T-helper 22 cell (primary cell): ENCODE data around the gene GPR68.
A peak's percentile ranks its signal among the peaks of the same experiment; 100 is the strongest.
"Not testable (repeated sequence)": the region's sequence is repeated elsewhere in the genome, so short reads cannot be mapped to it uniquely, and the experiment has no call there.

Experiments used
- DNase-seq: peaks from one replicate; pipeline ENCODE4 v3.0.0-alpha.2; 2020; ENCODE audit warnings: low read depth

The GPR68 gene

DNA sequence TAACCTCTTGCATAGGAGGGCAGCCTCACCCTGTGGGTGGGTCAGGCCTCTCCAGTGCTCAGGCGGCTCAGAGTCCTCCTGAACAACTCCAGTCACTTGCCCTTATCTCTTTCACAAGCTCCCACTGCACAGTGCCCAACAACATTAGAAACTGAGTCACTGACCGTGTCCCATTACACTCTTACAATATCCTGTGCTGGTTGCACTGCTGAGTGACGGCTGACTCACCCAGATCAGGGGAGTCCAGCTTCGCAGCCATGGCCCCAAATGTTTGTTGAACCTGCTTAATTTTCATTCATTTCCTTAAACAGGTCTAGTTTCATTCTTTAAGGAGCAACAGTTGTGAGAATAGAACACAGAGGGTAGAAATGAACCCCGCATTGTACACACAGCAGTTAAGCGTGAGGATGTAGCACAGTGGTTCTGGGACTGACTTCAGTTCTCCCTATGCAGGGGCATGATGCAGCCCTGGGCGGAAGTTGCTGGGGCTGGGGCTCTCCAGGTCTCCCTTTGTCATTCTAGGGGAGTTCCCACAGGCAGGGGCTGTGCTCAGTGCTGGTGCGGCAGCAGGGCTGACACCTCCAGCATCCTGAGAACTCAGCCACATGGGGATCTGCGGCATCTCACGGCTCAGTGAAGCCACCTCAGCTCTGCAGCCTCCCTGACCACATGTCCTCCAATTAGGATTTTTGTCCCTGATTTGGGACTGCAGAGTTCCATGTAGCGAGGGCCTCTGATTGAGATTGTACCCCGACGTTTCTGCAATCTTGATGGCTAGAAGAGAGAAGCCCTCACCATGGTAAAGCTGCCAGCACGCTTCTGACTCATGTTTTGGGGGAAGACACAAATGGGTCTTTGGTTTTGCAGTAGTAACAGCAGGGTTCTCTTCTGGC lies 16.1 kb downstream of the GPR68 start:
- peak; percentile 84 for DNase-seq

DNA sequence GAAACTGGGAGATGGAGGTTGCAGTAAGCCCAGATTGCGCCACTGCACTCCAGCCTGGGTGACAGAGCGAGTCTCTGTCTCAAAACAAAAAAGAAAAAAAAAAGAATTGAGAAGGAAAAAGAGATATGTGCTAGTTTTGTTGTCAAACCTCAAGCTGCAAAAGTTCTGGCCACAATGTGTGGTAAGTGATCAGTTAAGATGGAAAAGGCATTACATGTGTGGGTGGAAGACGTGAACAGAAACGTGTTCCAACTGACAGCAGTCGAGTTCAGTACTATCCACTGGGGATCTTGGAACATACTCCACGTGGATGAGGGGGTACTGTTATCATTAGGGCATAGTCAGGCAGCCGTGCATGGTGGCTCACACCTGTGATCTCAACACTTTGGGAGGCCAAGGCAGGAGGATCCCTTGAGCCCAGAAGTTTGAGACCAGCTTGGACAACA lies 17.3 kb downstream of the GPR68 start:
- DNase-seq: no peak

DNA sequence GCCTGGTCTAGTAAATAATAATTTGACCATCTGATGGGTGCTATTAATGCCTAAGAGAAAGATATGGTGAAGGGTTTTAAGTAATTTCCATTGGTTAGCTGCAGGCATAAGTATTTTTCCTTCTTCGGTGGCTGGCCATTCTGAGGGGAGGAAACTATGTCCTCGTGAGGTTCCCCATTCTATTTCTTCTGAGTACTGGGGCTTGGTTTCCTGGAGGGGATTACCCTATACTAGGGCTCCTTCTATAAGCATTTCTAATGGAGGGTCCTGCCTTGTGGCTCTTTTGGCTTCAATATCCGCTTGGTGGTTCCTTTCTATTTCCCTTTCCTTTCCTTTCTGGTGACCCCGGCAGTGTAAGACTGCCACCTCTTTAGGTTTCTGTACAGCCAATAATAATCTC lies 18.1 kb downstream of the GPR68 start:
- not testable (repeated sequence) for DNase-seq

DNA sequence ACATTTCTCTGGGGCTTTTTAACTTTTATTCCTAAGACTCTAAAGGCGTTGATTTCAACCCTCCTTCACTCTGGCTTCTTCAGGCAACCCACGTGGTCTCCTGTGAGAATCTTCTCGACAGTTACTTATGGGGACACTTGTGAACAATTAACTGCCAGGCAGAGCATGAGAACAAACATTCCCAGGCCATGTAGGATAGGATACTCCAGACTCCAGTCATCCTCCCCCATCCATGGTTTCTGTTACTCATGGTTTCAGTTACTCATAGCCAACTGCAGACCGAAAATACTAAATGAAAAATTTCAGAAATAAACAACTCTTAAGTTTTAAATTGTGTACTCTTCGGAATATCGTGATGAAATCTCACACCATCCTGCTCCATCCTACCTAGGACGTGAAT lies 19.5 kb downstream of the GPR68 start:
- DNase-seq: no peak

DNA sequence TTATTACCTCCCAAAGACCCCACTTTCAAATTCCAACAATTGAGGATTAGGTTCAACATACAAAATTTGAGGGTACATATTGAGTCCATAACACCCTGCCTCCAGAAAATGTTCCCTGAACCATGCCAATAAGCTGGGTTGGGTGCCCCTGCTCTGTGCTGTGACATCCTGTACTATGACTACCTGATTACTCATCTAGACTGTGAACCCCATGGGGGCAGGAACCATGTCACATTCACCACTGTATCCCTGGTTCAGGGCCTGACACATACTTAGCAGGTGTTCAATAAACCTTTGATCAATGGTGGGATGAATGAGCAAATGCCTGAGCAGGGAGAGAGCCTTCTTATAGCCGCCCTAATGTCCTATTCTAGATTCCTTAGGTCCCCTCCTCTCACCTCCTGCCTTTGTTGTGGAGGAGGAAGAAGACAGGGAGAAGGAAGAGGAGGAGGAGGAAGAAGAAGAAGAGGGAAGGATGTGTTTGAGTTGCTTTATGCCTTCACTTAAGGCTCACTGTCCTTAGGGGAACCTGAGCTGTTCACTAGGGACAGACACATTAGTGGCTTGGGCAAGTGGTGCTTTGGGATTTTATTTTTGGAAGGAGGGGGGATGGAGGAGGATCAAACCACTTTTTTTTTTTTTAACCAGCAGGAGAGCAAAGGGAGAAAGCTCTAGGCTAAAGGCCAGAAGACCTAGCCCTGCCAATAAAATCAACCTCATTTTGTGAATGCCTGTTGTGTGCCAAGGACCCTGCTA lies 21.3 kb downstream of the GPR68 start:
- no peak for DNase-seq

DNA sequence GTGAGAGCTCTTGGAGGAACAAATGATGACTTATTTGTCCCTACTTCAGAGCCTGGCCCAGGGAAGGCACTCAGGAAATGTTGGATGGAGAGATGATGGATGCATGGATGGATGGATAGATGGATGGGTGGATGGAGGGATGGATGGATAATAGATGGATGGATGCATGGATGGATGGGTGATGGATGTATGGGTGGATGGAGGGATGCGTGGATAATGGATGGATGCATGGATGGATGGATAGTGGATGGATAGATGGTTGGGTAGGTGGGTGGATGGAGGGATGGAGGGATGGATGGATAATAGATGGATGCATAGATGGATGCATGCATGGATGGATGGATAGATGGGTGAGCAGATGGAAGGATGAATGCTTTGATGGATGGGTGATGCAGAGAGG lies 23.2 kb downstream of the GPR68 start:
- no peak for DNase-seq

DNA sequence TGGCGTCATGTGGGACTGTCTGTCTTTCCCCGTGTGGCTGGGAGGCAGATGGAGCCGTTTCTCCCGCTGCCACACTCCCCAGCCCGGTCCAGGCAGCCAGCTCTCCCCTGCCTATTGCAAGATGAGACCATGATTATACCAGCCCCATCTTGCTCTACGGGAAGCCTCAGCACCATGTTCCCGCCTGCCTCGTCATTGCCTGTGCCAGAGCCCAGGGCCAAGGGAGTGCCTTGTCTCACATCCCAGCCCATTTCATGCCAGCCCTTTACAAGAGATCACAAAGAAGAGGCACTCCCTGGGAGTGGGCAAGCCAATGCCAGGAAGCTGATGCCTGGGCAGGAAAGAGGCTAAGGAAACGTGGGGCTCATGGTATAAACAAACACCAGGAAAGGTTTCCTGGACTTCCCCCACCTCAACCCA lies 23.9 kb downstream of the GPR68 start:
- DNase-seq: no peak

DNA sequence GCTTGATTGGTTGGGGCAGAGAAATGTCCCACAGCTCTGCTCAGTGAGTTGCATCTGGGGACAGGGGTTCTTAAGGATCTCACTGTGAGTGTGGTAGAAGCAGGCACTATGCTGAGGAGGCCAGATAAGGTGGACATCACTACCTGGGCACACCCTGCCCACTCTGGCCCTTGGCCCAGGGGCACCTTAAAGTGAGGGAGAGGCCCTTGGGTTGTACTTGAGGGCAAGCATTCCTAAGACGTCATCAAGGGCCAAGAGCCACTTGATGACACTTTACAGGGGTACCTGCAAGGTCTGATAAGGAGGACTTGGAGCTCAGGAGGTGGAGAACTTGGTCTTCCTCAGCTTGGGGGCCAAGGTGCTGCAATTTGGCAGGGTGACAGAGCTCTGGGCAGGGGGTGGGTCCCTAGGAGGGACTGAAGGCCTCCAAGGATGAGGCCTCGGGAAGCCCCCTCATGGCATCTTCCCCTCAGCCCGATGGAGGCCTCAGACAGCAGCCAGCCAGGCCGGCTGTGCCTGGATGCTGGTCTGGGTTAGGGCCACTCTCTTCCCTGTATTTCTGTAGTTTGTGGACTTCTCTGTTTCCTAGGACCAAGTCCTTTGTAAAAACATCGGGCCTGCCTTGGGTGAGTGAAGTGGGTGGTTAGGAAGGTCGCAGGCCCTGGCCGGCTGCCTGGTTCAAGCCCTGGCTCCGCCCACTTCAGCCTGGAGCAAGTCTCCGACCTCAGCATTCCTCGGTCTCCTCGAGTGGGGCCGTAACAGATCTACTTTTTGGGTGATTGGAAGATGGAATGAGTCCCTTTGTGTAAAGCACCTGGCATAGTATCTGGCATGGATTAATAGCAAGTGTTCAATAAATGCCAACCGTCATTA lies 24.8 kb downstream of the GPR68 start:
- DNase-seq: no peak

DNA sequence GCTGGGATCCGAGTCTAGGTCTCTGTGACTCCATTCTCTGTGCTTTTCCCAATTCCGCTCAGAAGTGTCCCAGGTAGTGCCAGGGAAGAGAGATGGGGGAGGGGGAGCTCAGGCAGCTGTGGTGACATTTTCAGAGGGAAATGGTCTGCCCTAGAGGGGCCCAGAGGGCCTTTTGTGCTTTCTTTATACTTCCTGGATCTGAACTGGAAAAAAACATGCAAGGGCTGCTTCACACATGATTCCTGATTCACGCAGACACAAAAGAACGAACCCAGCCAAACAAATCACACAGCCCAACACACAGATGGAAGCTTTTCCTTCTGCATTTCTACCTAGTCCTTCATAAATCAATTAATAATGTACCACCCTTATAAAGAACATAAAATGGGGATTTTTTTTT lies 26.5 kb downstream of the GPR68 start:
- no peak for DNase-seq

DNA sequence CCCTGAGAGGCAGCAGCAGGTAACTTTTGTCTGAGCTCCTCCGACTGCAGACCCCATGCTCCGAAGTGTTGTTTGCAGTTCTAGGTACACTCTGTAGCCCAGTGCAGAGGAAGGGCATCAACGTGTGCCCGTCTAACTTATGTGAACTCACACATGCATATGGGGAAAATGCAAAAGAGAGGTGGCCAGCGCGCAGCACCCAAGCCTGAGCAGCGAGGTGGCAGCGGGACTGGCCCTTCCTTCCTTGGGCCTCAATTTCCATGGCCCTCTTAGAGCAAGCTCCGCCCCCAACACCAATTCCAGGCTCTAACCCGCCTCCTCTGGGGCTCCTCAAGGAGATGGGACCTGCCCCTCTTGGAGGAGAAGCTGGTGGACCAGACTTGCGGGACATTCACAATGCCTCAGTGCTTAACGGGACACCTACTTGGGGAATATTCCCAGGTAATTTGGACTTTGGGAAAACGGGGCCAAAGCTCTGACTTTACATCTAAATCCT lies 27.7 kb downstream of the GPR68 start:
- no peak for DNase-seq

DNA sequence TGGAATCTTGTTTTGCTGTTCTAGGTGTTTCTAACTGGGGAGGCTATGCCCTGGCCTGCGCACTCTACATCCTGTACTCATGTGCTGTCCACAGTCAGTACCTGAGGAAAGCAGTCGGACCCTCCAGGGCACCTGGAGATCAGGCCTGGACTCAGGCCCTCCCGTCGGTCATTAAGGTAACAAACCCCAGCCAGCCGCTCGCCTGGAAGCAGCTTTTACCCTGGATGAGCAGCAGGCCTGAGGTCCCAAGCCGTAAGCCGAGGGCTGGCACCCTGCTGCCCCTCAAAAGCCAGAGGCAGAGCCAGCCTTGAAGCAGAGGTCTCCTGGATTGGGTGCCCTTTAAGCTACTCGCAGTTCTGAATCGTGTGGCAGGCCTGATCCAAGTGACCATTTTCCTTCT lies 29.1 kb downstream of the GPR68 start:
- no peak for DNase-seq

DNA sequence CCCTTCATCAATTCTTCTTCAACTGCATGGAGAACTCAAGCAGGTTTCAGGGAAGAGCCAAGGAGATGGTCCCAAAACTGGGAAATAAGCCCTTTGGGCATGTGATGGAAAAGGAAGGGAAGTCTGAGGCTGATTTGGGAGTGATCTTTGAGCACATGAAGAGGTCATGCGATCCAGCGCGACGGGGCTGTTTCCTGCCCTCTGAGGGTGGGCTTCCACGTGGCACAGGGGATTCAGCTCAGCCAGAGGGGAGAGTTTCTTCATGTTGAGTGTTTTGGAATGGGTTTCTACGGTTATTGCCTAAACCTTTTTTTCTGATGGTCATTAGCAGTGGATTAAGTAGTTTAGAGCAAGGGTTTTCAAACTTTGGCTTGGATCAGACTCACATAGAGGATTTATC lies 30.2 kb downstream of the GPR68 start:
- DNase-seq: no peak

DNA sequence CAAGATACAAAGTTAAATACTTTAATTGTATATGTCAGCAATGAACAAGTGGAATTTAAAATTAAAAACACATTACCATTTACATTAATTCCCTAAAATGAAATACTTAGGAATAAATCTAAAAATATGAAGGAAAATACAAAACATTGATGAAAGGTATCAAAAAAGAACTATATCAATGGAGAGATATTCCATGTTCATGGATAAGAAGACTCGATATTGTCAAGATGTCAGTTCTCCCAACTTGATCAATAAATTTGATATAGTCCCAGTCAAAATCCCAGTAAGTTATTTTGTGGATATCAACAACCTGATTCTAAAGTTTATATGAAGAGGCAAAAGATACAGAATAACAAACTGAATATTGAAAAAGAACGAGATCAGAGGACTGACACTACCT lies 33.5 kb downstream of the GPR68 start:
- DNase-seq: no peak

DNA sequence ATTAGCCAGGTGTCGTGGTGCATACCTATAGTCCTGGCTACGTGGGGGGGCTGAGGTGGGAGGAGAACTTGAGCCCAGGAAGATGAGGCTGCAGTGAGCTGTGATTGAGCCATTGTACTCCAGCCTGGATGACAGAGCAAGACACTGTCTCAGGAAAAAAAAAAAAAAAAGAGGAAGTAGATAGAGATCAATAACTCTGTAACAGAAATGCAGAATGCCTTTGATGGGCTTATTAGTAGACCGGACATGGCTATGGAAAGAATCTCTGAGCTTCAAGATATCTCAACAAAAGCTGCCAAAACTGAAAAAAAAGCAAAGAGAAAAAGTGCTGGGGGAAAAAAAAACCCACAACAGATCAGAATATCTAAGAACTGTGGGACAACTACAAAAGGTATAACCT lies 37.5 kb downstream of the GPR68 start:
- no peak for DNase-seq

DNA sequence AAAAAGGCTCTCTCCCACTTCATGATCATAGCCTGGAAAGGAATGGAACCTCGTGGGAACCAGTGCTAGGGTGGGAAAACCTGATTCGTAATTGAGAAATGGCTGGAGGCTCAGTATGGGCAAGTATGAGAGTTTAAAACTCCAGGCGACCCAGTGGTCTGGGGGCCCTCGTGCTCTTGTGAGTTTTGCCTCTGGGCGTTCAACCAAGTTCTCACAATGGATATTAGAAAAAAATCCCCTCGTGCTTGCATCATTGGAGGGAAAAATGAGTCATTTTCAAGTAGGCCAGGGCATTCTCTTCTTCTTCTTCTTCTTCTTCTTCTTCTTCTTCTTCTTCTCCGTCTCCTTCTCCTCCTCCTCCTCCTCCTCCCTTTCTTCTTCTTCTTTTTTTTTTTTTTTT lies 39.0 kb downstream of the GPR68 start:
- no peak for DNase-seq

DNA sequence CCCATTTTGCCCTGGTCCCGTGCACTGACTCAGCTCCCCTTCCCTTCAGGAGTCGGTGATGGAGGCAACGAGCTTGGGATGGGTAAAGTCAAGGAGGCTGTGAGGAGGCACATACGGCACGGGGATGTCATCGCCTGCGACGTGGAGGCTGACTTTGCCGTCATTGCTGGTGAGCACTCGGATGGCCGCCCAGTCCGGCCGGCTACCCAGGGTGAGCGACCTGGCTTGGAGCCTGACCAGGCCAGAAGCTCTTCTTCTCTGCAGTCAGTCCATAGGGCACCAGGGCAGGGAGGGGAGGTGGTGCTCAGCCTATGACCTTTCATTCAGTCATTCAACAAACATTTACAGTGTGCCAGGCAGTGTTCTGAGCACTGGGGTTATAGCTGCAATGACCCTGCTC lies 39.8 kb downstream of the GPR68 start:
- DNase-seq: no peak

DNA sequence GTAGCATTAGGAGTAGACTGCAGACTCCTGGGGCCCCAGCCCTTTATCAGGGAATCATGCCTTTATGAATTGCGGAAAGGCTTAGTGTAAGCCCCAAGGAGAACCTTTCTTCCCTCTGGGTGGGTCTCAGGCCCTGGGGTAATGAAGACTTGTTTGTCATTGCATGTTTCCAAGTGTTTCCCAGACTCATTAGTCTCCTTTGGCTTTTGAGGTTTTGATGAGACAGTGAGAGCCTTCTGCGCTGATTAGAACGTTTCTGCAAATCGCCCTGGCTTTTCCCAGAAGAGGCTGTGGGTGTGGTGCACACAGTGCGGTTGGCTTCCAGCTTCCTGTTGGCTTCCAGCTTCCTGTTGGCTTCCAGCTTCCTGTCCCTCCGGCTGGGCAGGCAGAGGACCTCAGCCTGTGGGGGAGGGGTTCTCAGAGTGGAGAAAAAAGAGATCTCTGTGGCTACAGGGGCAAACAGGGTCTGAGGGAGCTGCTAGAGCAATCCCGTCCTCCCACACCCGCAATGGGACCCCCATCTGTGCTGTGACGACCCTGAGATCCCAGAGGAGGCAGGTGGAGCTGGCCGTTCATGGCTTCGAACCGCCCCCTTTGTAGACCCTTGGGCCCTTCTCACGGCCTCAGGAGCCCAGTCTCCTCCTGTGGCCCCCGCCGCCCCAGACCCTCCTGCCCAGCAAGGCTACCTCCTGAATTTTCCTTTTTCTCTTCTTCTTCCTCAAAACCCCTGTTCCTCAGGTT lies 42.1 kb downstream of the GPR68 start:
- no peak for DNase-seq

DNA sequence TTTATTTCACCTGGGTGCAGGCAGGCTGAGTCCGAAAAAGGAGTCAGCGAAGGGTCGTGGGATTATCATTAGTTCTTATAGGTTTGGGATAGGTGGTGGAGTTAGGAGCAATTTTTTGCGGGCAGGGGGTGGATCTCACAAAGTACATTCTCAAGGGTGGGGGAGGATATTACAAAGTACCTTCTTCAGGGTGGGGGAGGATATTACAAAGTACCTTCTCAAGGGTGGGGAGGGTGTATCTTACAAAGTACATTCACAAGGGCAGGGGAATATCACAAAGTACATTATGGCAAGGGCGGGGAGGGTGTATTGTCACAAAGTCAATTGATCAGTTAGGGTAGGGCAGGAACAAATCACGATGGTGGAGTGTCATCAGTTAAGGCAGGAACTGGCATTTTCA lies 43.7 kb downstream of the GPR68 start:
- not testable (repeated sequence) for DNase-seq

DNA sequence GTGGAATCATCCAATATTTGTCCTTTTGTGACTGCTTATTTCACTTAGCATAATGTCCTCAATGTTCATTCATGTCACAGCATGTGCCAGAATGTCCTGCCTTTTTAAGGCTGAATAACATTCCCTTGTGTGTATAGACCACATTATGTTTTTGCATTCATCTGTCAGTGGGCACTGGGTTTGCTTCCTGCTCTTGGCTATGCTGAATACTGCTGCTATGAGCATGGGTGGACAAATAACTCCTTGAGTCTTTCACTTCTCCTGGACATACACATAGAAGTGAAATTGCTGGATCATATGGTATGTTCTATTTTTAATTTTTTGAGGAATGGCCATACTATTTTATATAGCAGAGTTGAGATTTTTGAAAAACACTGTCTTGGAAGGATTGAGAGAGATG lies 46.9 kb downstream of the GPR68 start:
- DNase-seq: no peak

DNA sequence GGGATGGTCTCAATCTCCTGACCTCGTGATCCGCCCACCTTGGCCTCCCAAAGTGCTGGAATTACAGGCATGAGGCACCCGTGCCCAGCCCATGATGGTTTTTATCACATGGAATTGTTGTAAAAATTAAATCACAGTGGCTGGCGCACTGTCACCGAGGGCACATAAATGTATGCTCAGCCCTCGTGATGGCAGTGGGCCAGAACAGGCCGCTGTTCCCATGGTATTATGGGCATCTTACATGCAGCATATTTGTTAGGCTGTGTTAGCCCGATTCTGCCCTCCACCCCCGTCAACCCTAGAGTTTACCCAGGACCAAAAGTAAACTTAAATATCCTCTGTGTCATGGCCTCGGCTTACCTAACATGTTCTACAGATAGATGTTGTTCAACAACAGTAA lies 48.6 kb downstream of the GPR68 start:
- no peak for DNase-seq

DNA sequence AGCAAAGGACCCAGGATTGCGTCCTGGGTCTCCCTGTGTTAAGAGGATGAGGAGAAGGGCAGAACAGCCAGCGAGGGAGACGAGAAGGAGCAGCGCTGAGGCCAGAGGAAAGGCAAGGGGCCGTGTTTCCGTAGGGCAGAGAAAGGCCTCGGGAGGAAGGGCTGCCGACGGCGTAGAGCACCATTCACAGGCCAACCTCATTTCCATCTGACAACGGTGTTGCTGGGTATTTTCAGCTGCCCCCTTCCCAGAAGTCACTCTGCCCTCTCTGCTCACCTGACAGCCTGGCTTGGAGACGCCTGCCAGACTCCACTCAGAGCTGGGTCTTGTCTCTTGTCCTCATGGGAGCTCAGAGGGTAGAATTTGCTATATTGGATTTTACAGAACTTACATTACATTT lies 51.4 kb downstream of the GPR68 start:
- no peak for DNase-seq

DNA sequence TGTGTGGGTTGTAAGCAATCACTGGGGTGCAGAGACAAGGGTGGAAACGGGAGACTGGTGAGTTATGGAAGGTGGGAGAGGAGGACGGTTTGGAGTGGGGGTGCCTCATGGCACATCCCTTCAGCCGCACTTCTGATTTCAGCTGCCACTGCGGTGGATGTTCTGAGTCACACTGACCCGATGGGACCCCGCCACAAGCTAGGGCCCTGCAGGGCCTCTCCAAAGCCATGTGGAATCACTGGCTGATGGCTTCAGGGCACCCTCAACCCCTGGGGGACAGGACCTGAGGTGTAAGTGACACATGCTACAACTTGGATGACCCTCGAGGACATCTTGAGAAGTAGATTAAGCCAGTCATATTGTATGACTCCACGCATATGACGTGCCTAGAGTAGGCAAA lies 53.7 kb downstream of the GPR68 start:
- no peak for DNase-seq
